HepG2 (cell line): ENCODE data around the gene SP9. TPM values are rescaled to one million over a fixed set of nuclear protein-coding genes. Genes with fewer than 3 reads are reported as not detected.

Source experiments
- CREB3 ChIP-seq: sonication (generic); formaldehyde crosslinking; IDR thresholded peaks from 2 replicates; pipeline ENCODE4 v1.5.0; 2020; ENCODE audit warnings: missing genetic modification reagents
- CREBL2 ChIP-seq: sonication (generic); formaldehyde crosslinking; IDR thresholded peaks from 2 replicates; pipeline ENCODE4 v1.8.1; 2023; ENCODE audit warnings: missing genetic modification reagents, mild to moderate bottlenecking, borderline replicate concordance
- CSRNP2 ChIP-seq: sonication (generic); formaldehyde crosslinking; conservative IDR thresholded peaks from 2 replicates; pipeline ENCODE4 v1.8.0; 2022; ENCODE audit warnings: low read depth, missing genetic modification reagents
- FOSL2 ChIP-seq: sonication (generic); formaldehyde crosslinking; IDR thresholded peaks from 2 replicates; pipeline ENCODE4 v1.4.0; 2020; ENCODE audit warnings: missing genetic modification reagents
- HNF4G ChIP-seq, 2 experiments: sonication (generic) in 1 of 2; formaldehyde crosslinking in 1 of 2; IDR thresholded peaks; 2 replicates each; pipeline versions ENCODE4 v1.4.0 to v1.6.1; 2011 to 2020; ENCODE audit warnings: borderline replicate concordance in 2 of 2, low read depth in 2 of 2, mild to moderate bottlenecking in 2 of 2, low read length in 1 of 2, missing genetic modification reagents in 1 of 2, moderate library complexity in 1 of 2
- MAFF ChIP-seq: IDR thresholded peaks from 2 replicates; pipeline ENCODE4 v1.6.1; 2011; ENCODE audit warnings: low read depth, low read length, improper control_type of control experiment
- NFRKB ChIP-seq: fragments of 450-650 bp; IDR thresholded peaks from 2 replicates; pipeline ENCODE4 v1.6.1; 2017
- SMARCE1 ChIP-seq: fragments of 450-650 bp; IDR thresholded peaks from 2 replicates; pipeline ENCODE4 v1.6.1; 2017; ENCODE audit warnings: borderline replicate concordance
- SRSF4 ChIP-seq: fragments of 200-400 bp; formaldehyde crosslinking; IDR thresholded peaks from one replicate; pipeline ENCODE4 v1.6.1; 2018; ENCODE audit warnings: mild to moderate bottlenecking, low read depth, low read length, moderate library complexity; ENCODE audit not compliant: poor library complexity, severe bottlenecking
- TEF ChIP-seq: sonication (generic); formaldehyde crosslinking; IDR thresholded peaks from 2 replicates; pipeline ENCODE4 v1.5.0; 2020; ENCODE audit warnings: missing genetic modification reagents
- TFDP1 ChIP-seq: IDR thresholded peaks from 2 replicates; pipeline ENCODE4 v1.6.1; 2016; ENCODE audit warnings: missing compliant biosample characterization, missing genetic modification reagents, borderline replicate concordance
- THYN1 ChIP-seq: sonication (generic); formaldehyde crosslinking; IDR thresholded peaks from 2 replicates; pipeline ENCODE4 v1.8.1; 2023; ENCODE audit warnings: low read depth, mild to moderate bottlenecking, moderate library complexity, missing genetic modification reagents, borderline replicate concordance
- ZGPAT ChIP-seq: IDR thresholded peaks from 2 replicates; pipeline ENCODE4 v1.6.1; 2016; ENCODE audit warnings: mild to moderate bottlenecking
- ZMAT5 ChIP-seq: sonication (generic); formaldehyde crosslinking; IDR thresholded peaks from 2 replicates; pipeline ENCODE4 v1.5.0; 2020; ENCODE audit warnings: mild to moderate bottlenecking, low read depth, missing genetic modification reagents, borderline replicate concordance
- ZMYM2 ChIP-seq: sonication (generic); formaldehyde crosslinking; IDR thresholded peaks from 2 replicates; pipeline ENCODE4 v1.8.0; 2022; ENCODE audit warnings: mild to moderate bottlenecking, missing genetic modification reagents
- ZNF253 ChIP-seq: sonication (generic); formaldehyde crosslinking; IDR thresholded peaks from 2 replicates; pipeline ENCODE4 v1.8.0; 2022; ENCODE audit warnings: mild to moderate bottlenecking, missing genetic modification reagents, borderline replicate concordance
- ZNF34 ChIP-seq: sonication (generic); formaldehyde crosslinking; IDR thresholded peaks from 2 replicates; pipeline ENCODE4 v1.4.0; 2020; ENCODE audit warnings: mild to moderate bottlenecking, missing genetic modification reagents, borderline replicate concordance
- ZNF678 ChIP-seq: sonication (generic); formaldehyde crosslinking; IDR thresholded peaks from 2 replicates; pipeline ENCODE4 v1.4.0; 2020; ENCODE audit warnings: mild to moderate bottlenecking, missing genetic modification reagents
- ZNF841 ChIP-seq: sonication (generic); formaldehyde crosslinking; IDR thresholded peaks from 2 replicates; pipeline ENCODE4 v1.8.1; 2023; ENCODE audit warnings: missing genetic modification reagents, borderline replicate concordance
- ZSCAN31 ChIP-seq: sonication (generic); formaldehyde crosslinking; IDR thresholded peaks from 2 replicates; pipeline ENCODE4 v1.5.0; 2020; ENCODE audit warnings: low read depth, mild to moderate bottlenecking, missing genetic modification reagents
- polyA plus RNA-seq, 8 experiments: library from polyadenylated mRNA; depleted of rRNA in 3 of 8; stranded (reverse) in 7 of 8; unstranded in 1 of 8; fragments of >200 nt; fragmentation: Illumina TruSeq in 4 of 8; extraction: Trizol in 4 of 8; gene quantifications; 2 replicates each; pipeline versions ENCODE4 v1.2.1 to v1.2.3, GENCODE V29; 2011 to 2016; ENCODE audit warnings: low read depth in 4 of 8, missing spikeins in 1 of 8, mixed read lengths in 1 of 8; ENCODE audit not compliant: insufficient read depth in 1 of 8
- total RNA-seq, 5 experiments: library from RNA; depleted of rRNA; stranded (reverse); fragments of >200 nt; fragmentation: Illumina TruSeq; extraction: Trizol; gene quantifications; 2 replicates each; pipeline ENCODE4 v1.2.3, GENCODE V29; 2016; ENCODE audit warnings: low read depth in 1 of 5

Gene SP9
- total and polyA plus RNA-seq, 2 of the 13 experiments (the other 11 are each of a cell fraction or from before 2014, with no cell fraction given) = not detected

- TF ChIP-seq CREB3 (CRISPR knock-in tag) = peak; percentile 82; the same call in 1 of the 2 replicates
- TF ChIP-seq ZMAT5 (CRISPR knock-in tag) = no peak
- no peak for TF ChIP-seq ZNF34 (CRISPR knock-in tag)
- TF ChIP-seq HNF4G (IDR thresholded peaks at IDR 0.05; ENCODE audit: borderline replicate concordance, low read depth, low read length) = no peak
- no peak for TF ChIP-seq HNF4G (CRISPR knock-in tag; IDR thresholded peaks at IDR 0.05; ENCODE audit: borderline replicate concordance, low read depth)
- no peak for TF ChIP-seq SRSF4
- peak; percentile 86 for TF ChIP-seq ZSCAN31 (CRISPR knock-in tag)
- peak; percentile 39; the same call in 1 of the 2 replicates for TF ChIP-seq TFDP1 (CRISPR knock-in tag)
- TF ChIP-seq NFRKB = no peak
- no peak for TF ChIP-seq FOSL2 (CRISPR knock-in tag)
- TF ChIP-seq ZMYM2 (CRISPR knock-in tag) = no peak
- TF ChIP-seq THYN1 = no peak
- peak; percentile 79; the same call in 1 of the 2 replicates for TF ChIP-seq CREBL2
- TF ChIP-seq TEF (CRISPR knock-in tag) = no peak
- TF ChIP-seq ZNF678 (CRISPR knock-in tag) = no peak; the same call in 1 of the 2 replicates
- TF ChIP-seq MAFF = no peak
- no peak for TF ChIP-seq SMARCE1
- 0 out of 2 replicates have a peak, but pooled peaks have one; percentile 4 for TF ChIP-seq ZNF253 (CRISPR knock-in tag)
- peak; percentile 88 for TF ChIP-seq ZNF841 (CRISPR knock-in tag)
- TF ChIP-seq CSRNP2 (CRISPR knock-in tag) = no peak
- TF ChIP-seq ZGPAT (CRISPR knock-in tag) = no peak
Observed at GRCh38 chr2:174336501-174337336, 2.0 kb downstream of the SP9 start (continued).
